Measurements from ENCODE around the gene AHNAK. TPM values are rescaled to one million over a fixed set of nuclear protein-coding genes. Genes with fewer than 3 reads are reported as not detected.

AHNAK gene
- total RNA-seq, 1 donor from 2014 or later, result 809 TPM

DNA sequence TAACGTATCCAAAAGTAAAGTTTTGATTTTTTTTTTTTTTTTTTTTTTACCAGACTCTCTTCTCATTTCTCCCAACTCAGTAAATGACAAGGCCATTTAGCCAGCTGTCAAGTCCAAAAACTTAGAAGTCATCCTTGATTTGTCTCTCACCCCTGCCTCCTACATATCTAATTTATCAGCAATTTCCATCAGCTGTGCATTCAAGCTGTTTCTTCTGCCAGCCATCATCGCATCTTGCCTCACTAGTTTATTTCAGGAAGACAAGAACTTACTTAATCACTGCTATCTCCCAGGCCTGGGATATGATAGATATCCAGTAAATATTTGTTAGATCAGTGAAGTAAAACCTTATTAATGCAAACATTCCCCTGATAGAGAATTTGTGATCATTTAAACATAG lies 80.2 kb downstream of the AHNAK start:
- Histone ChIP-seq H3K4me3 (no peak overlapping the region), H3K36me3 (no peaks in the 10 kb centered on the region), H3K27ac (no peak overlapping the region), H3K27me3 (ENCODE audit: low read depth) (no peaks in the 10 kb centered on the region), H3K9me3 (no peaks in the 10 kb centered on the region), H3K4me1 (no peaks in the 10 kb centered on the region)
- intact Hi-C loops (cut with DNase I), result no loop called here
- DNase-seq, result no peak
- ATAC-seq, result no peak
- TF ChIP-seq, protein P1, sequence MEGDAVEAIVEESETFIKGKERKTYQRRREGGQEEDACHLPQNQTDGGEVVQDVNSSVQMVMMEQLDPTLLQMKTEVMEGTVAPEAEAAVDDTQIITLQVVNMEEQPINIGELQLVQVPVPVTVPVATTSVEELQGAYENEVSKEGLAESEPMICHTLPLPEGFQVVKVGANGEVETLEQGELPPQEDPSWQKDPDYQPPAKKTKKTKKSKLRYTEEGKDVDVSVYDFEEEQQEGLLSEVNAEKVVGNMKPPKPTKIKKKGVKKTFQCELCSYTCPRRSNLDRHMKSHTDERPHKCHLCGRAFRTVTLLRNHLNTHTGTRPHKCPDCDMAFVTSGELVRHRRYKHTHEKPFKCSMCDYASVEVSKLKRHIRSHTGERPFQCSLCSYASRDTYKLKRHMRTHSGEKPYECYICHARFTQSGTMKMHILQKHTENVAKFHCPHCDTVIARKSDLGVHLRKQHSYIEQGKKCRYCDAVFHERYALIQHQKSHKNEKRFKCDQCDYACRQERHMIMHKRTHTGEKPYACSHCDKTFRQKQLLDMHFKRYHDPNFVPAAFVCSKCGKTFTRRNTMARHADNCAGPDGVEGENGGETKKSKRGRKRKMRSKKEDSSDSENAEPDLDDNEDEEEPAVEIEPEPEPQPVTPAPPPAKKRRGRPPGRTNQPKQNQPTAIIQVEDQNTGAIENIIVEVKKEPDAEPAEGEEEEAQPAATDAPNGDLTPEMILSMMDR (IDR thresholded peaks at IDR 0.05), result no peak

GRCh38 chr11:62464655-62465054 lies 82.0 kb downstream of the AHNAK start:
- Histone ChIP-seq H3K9me3 (no peaks in the 10 kb centered on the region), H3K27me3 (ENCODE audit: low read depth) (no peaks in the 10 kb centered on the region), H3K36me3 (no peaks in the 10 kb centered on the region), H3K4me1 (no peaks in the 10 kb centered on the region), H3K27ac (no peak overlapping the region), H3K4me3 (no peak overlapping the region)
- TF ChIP-seq, protein P1 (IDR thresholded peaks at IDR 0.05), result no peak
- DNase-seq (no peak), ATAC-seq (no peak)
- intact Hi-C loops (cut with DNase I), result no loop called here

DNA sequence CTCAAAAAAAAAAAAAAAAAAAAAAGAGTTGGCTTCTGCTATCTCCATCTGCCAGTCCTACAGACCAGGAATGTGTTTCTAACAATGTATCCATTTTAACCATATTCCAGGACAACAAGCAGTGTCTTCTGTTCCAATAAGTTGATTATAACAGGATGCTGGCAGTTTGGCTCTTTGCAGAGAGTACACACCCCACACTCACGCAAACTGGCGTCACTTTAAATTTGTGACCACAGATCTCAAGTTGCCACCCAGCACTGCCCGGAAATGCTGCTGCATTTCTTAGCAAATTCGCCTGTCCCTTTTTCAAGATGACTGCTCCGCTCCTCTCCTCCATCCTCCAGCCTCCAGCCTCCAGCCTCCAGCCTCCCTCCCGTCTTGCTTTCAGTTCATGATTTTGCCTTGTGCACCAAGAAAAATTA lies 83.5 kb downstream of the AHNAK start:
- DNase-seq (no peak), ATAC-seq (no peak)

GRCh38 chr11:62462508-62462892 lies 84.1 kb downstream of the AHNAK start:
- TF ChIP-seq, protein P1 (IDR thresholded peaks at IDR 0.05), result no peak
- no peak for ATAC-seq
- H3K9me3 ChIP-seq, result no peaks in the 10 kb centered on the region
- H3K36me3 ChIP-seq, result no peaks in the 10 kb centered on the region
- no peaks in the 10 kb centered on the region for H3K27me3 ChIP-seq (ENCODE audit: low read depth)
- intact Hi-C loops (cut with DNase I), result no loop called here
- no peaks in the 10 kb centered on the region for H3K4me1 ChIP-seq
- no peak overlapping the region for H3K27ac ChIP-seq
- no peak for DNase-seq
- no peak overlapping the region for H3K4me3 ChIP-seq

More for the DNA sequence above, 83.5 kb downstream of the AHNAK start:
- no peak overlapping the region for H3K4me3 ChIP-seq
- H3K4me1 ChIP-seq, result no peaks in the 10 kb centered on the region
- TF ChIP-seq, protein P1 (IDR thresholded peaks at IDR 0.05), result no peak
- no peak overlapping the region for H3K27ac ChIP-seq
- intact Hi-C loops (cut with DNase I), result no loop called here
- no peaks in the 10 kb centered on the region for H3K27me3 ChIP-seq (ENCODE audit: low read depth)
- no peaks in the 10 kb centered on the region for H3K36me3 ChIP-seq
- H3K9me3 ChIP-seq, result no peaks in the 10 kb centered on the region

DNA sequence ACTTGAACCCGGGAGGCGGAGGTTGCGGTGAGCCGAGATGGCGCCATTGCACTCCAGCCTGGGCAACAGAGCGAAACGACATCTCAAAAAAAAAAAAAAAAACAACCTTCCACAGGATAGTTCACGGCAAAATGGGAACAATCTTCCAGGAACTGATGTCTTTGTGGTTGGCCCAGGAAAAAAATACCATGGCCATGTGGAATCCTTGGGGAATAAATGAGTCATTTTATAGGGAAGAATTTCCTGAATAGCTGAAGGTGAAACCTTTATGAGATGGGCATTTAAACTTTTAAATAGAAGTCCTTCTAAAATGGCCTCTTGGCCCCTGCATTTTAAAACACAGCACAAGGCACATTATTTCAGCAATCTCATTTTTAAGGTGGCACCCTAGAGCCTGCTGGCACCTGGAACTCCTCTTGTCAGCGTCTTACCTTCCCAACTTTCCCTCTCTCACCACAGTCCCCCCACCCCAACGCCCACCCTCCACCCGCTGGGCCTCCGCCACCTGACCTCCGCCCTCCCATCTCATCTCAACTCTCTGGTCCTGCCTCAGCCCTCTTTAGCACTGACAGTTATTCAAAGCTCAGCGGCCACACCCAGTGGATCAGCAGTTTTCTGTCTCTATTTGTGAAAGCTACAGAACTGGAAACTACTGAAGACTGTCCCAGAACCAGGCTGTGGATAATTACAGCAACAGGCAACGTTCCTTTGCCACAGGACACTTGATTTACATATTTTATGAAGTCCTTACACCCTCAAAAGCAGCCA lies 84.7 kb downstream of the AHNAK start:
- H3K4me3 ChIP-seq, result no peak overlapping the region
- no peak for ATAC-seq
- H3K36me3 ChIP-seq, result no peaks in the 10 kb centered on the region
- no peaks in the 10 kb centered on the region for H3K27me3 ChIP-seq (ENCODE audit: low read depth)
- H3K4me1 ChIP-seq, result no peaks in the 10 kb centered on the region
- no peak overlapping the region for H3K27ac ChIP-seq
- no peaks in the 10 kb centered on the region for H3K9me3 ChIP-seq
- intact Hi-C loops (cut with DNase I), result no loop called here
- DNase-seq, result no peak
- TF ChIP-seq, protein P1 (IDR thresholded peaks at IDR 0.05), result no peak

All from lower lobe of right lung (tissue), 2 donors.